GM19467 (cell line): ENCODE measurements around the gene PDE9A.

Experiments used
- ATAC-seq: cut with Tn5 transposase; IDR thresholded peaks from one replicate; pipeline ENCODE4 v1.9.1; 2021; ENCODE audit warnings: mild to moderate bottlenecking, moderate library complexity; ENCODE audit not compliant: unreplicated experiment

The PDE9A gene

DNA sequence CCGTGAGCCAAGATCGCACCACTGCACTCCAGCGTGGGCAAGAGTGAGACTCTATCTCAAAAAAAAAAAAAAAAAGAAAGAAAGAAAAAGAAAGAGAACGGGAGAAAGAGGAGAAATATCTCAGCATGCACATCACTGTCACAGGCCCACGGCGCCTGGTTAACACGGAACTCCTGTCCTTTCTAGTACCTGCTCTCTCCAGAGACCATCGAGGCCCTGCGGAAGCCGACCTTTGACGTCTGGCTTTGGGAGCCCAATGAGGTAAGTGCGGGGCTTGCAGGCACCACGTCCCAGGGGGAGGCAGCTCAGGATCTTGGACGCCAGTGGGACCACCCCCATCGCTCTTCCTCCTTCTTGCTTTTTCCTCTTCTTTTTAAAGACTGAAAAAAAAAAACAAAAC lies 100.4 kb downstream of the PDE9A start:
- ATAC-seq = no peak

DNA sequence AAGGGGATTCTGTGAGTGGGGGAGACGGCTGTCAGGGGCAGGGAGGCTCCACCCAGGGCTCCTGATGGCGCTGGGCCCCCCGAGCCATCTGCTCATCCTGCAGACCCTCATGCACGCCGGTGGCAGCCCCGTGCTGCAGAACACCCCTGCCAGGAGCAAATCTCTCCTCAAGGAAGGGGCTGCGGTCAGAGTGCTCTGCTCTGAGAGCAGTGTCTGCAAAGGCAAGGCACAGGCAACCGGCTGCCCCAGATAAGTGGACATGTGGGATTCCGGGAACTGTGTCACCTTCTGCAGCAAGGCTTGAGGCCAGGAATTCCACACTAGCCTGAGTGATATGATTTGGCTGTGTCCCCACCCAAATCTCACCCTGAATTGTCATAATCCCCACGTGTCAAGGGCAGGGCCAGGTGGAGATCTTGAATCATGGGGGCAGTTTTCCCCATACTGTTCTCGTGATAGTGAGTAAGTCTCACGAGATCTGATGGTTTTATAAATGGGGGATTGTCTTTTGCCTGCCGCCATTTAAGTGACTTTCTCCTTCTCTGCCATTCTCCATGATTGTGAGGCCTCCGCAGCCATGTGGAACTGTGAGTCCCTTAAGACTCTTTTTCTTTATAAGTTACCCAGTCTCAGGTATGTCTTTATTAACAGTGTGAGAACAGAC lies 101.0 kb downstream of the PDE9A start:
- ATAC-seq = no peak

DNA sequence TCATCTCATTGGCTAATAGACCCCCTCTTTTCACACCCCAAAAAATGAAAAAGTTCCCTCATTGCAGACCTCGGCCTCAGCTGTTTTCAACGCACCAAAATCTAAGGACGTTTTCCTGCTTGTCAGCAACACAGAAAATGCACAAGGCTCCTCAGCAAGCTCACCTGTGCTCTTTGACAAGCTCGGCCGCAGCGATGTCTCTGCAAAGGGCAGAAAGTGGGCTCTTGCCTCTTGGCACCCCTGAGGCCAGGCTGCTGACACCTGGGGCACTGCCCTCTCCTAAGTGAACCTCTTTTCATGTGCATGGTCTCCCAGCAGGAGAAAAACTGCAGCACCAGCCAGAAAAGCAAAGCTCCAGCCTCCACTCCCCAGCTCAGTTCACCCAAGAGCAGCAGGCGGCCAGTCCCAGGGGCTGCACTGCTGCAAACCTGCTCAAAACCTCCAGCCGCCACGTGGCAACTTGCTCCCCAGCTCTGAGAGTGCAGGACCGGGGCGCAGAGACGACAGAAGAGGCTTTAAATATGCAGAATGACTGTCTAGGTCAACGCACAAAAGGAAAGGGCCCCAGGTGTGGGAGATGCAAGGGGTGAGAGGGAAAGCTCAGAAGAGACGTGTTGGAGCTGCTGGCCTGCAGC lies 101.7 kb downstream of the PDE9A start:
- ATAC-seq = no peak

GRCh38 chr21:42755766-42756579 lies 102.6 kb downstream of the PDE9A start:
- no peak for ATAC-seq

- ATAC-seq = no peak
Observed at GRCh38 chr21:42756580-42757250, 103.3 kb downstream of the PDE9A start.

DNA sequence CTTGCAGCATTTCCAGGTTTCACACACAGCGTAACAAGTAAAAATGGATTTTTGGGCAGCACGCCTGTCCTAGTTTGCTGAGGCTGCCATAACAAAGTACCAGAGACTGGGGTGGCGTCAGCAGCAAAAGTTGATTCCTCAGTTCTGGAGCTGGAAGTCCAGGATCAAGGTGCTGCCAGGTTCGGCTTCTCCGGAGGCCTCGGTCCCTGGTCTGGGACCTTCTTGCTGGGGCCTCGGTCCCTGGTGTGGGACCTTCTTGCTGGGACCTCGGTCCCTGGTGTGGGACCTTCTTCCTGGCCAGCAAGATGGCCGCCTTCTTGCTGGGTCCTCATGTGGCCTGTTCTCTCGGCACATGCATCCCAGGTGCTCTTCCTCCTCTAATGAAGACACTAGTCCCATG lies 104.0 kb downstream of the PDE9A start:
- no peak for ATAC-seq

GRCh38 chr21:42757826-42758655 lies 104.6 kb downstream of the PDE9A start:
- no peak for ATAC-seq

GRCh38 chr21:42758721-42759593 lies 105.5 kb downstream of the PDE9A start:
- ATAC-seq = no peak

DNA sequence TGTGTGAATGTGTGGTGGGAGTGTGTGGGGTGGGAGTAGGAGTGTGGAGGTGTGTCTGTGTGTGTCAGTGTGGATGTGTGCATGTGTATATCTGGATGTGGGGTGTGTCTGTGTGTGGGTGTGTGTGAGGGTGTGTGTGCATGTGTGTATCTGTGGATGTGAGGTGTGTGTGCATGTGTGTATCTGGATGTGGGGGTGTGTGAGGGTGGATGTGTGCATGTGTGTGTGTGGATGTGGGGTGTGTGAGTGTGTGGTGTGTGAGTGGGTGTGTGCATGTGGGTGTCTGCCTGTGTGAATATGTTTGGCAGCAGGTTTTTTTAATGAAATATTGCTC lies 106.1 kb downstream of the PDE9A start:
- no peak for ATAC-seq

DNA sequence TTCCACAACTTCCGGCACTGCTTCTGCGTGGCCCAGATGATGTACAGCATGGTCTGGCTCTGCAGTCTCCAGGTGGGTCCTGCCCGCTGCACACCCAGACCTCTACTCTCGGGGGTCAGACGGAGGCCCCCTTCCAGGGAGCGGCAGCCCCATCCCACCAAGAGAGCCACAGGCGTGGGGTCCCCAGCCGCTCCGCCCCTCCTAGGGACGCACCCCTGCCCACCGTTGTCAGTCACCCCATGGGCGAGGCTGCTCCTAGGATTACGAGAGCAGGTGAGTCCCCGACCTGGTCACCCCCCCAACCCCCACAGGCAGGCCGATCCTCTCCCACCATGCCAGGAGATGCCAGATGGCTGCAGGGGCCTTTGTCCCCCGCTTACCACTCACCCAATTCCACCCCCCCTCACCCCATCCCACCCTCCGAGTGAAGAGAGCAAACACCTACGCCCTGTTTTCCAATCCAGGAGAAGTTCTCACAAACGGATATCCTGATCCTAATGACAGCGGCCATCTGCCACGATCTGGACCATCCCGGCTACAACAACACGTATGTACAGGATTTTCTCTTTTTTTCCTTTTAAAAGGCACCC lies 107.0 kb downstream of the PDE9A start:
- no peak for ATAC-seq

DNA sequence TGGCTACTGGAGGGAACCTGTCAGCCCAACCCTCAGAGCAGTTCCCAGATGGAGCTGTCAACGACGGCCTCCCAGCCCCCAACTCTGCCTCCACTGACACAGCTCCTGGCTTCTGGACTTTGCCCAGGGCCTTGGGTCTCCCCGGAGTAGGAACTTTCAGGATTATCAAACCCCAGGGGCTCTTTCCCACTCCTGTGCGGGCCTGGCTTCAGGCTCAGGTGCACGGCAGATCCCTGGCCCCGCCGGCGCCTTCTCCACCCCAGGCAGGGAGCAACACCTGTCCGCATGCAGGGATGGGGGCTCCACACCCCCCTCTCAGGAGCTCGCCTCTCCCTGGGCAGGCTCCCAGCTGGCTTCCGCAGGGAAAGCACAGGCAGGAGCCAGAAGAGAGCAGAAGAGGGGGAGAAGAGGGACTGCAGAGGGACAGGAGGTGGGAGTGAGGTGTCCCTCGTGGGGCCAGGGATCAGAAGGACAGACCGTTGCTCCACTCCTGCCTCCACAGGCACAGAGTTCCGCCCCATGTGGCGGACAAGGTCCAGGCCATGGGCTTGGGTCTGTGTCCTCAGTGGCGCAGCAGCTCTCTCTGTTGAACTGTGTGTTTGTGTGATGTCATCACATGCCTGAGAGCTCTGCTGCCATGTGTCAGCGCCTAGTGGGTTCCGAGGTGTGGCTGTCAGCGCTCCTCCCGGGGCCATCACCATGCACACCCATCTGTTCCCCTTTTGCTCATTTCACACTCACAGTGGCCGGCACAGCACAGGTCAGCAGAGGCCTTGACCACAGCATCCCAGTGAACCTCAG lies 107.7 kb downstream of the PDE9A start:
- ATAC-seq = no peak

- ATAC-seq = no peak
Observed at GRCh38 chr21:42761776-42762335, 108.4 kb downstream of the PDE9A start.

DNA sequence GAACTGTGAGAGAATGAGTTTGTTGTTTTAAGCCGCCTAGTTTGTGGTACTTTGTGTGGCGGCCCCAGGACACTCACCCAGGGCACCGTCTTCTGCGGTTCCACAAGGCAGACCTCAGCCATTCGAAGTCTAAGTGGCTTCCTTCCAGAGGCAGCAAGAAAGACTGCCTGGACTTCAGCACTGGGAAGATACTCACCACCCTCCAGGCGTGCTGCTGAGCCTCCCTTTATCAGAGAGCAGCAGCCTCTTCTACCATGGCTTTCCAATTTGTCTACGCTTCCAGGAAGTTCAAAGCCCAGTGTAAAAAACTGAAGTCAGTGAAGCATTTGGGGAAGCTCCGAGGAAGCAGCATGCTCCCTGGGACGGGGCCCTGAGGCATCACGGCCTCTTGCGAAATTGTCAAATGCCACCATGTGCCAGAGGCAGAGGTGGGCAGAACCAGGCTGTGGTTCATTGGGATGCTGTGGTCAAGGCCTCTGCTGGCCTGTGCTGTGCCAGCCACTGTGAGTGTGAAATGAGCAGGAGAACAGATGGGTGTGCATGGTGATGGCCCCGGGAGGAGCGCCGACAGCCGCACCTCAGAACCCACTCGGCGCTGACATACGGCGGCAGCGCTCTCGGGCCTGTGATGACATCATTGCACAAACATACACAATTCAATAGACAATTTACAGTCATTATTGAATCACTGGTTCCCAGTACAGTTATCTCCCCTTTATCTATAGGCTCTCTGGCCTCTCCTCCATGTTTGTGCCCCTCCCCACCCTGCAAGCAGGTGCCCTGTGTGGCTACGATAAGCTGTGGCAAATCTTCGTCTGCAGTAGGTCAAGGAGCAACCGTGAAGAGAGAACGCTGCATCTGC lies 110.4 kb downstream of the PDE9A start:
- no peak for ATAC-seq

DNA sequence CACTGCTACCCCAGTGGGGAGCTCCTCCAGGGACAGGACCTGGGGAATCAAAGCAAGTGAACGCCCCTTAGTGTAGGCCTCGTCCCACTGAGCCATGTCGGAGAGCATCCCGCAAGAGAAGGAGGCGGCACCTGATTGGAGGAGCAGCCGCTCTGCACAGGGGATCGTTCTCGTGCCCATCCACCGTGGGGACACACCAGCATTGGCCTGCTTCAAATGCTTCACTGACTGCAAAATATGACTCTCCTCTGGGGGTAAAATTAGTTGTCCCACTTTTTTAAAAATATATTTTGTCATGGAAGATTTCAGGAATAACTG lies 111.0 kb downstream of the PDE9A start:
- ATAC-seq = no peak

DNA sequence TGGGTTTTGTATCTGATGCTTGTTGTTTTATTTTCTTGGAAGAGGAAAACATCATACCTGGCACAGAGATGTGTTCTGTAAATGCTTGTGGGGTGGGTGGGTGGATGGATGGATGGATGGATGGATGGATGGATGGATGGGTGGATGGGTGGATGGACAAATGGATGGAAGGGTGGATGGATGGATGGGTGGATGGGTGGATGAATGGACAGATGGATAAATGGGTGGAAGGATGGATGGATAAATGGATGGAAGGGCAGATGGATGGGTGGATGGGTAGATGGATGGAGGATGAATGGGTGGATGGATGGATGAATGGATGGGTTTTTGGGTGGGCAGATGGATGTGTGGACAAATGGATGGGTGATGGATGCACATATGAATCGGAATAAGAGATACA lies 111.5 kb downstream of the PDE9A start:
- ATAC-seq = no peak

DNA sequence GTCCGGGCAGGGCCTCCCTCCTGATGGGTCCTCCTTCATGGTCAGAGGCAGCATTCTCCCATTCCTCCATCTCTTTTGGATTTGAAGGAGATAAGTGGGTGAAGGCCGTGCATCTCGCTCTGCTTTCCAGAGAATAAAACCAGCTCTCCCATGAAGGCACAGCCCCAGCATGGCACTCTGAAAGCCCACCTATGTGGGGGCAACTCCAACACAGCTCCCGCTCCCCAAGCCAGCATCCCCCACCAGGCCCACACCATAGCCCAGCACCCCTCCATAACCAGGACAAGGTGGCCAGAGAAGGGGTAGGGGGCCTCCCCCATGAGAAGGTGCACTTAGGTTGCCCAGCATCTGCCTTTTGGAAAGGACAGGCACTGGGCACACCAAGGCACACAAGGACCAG lies 112.2 kb downstream of the PDE9A start:
- no peak for ATAC-seq

- no peak for ATAC-seq
Observed at GRCh38 chr21:42766739-42767560, 113.5 kb downstream of the PDE9A start.
